ENCODE results near the gene ZMYND15.

Gene ZMYND15

GRCh38 chr17:4753392-4753791 lies 13.8 kb downstream of the ZMYND15 start:
- TF ChIP-seq, protein P1, sequence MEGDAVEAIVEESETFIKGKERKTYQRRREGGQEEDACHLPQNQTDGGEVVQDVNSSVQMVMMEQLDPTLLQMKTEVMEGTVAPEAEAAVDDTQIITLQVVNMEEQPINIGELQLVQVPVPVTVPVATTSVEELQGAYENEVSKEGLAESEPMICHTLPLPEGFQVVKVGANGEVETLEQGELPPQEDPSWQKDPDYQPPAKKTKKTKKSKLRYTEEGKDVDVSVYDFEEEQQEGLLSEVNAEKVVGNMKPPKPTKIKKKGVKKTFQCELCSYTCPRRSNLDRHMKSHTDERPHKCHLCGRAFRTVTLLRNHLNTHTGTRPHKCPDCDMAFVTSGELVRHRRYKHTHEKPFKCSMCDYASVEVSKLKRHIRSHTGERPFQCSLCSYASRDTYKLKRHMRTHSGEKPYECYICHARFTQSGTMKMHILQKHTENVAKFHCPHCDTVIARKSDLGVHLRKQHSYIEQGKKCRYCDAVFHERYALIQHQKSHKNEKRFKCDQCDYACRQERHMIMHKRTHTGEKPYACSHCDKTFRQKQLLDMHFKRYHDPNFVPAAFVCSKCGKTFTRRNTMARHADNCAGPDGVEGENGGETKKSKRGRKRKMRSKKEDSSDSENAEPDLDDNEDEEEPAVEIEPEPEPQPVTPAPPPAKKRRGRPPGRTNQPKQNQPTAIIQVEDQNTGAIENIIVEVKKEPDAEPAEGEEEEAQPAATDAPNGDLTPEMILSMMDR (IDR thresholded peaks at IDR 0.05; ENCODE audit: low read depth, low read length) = no peak
- H3K9me3 ChIP-seq = no peaks in the 10 kb centered on the region
- DNase-seq = no peak
- no peaks in the 10 kb centered on the region for H3K36me3 ChIP-seq
- H3K27me3 ChIP-seq = peaks cover 45% of the 10 kb centered on the region
- H3K4me1 ChIP-seq = no peaks in the 10 kb centered on the region
- no peak overlapping the region for H3K4me3 ChIP-seq (ENCODE audit: low read depth, low read length)

DNA sequence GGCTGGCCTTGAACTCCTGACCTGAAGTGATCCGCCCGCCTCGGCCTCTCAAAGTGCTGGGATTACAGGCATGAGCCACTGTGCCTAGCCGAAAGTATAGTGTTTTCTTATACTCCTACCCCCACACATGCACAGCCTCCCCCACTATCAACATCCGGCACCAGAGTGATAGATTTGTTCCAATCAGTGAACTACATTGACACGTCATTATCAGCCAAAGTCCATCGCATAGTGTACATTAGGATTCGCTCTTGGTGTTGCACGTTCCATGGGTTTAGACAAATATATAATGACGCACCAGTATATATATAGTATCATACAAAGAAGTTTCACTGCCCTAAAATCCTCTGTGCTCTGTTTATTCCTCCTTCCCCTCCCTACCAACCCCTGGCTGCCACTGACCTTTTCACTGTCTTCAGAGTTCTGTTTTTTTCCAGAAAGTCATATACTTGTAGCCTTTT lies 20.2 kb downstream of the ZMYND15 start:
- Histone ChIP-seq H3K4me3 (ENCODE audit: low read depth, low read length) (no peak overlapping the region), H3K36me3 (no peaks in the 10 kb centered on the region), H3K9me3 (no peaks in the 10 kb centered on the region), H3K4me1 (no peaks in the 10 kb centered on the region), H3K27me3 (peaks cover 41% of the 10 kb centered on the region)
- no peak for DNase-seq
- TF ChIP-seq, protein P1 (IDR thresholded peaks at IDR 0.05; ENCODE audit: low read depth, low read length) = no peak

GRCh38 chr17:4764595-4764994 lies 25.0 kb downstream of the ZMYND15 start:
- TF ChIP-seq, protein P1 (IDR thresholded peaks at IDR 0.05; ENCODE audit: low read depth, low read length) = no peak
- no peaks in the 10 kb centered on the region for H3K9me3 ChIP-seq
- H3K36me3 ChIP-seq = no peaks in the 10 kb centered on the region
- DNase-seq = no peak
- peaks cover 26% of the 10 kb centered on the region for H3K27me3 ChIP-seq
- H3K4me1 ChIP-seq = no peaks in the 10 kb centered on the region
- H3K4me3 ChIP-seq (ENCODE audit: low read depth, low read length) = no peak overlapping the region

DNA sequence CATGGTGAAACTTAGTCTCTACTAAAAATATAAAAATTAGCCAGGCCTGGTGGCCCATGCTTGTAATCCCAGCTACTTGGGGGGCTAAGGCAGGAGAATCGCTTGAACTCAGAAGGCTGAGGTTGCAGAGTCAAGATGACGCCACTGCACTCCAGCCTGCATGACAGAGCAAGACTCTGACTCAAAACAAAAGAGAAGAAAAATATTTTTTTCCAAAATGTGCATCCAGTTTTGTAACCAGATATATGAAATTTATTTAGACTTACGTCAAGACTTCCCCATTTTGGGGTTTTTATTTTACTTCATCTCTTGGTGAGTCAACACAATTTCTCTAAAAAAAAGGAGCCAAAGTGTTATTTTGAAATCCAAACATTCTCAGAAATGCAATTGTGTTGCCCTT lies 26.6 kb downstream of the ZMYND15 start:
- H3K4me1 ChIP-seq = no peaks in the 10 kb centered on the region
- H3K4me3 ChIP-seq (ENCODE audit: low read depth, low read length) = no peak overlapping the region
- no peaks in the 10 kb centered on the region for H3K9me3 ChIP-seq
- H3K36me3 ChIP-seq = no peaks in the 10 kb centered on the region
- TF ChIP-seq, protein P1 (IDR thresholded peaks at IDR 0.05; ENCODE audit: low read depth, low read length) = no peak
- DNase-seq = no peak
- peaks cover 26% of the 10 kb centered on the region for H3K27me3 ChIP-seq

- no peak for DNase-seq
- TF ChIP-seq, protein P1 (IDR thresholded peaks at IDR 0.05; ENCODE audit: low read depth, low read length) = no peak
- H3K9me3 ChIP-seq = no peaks in the 10 kb centered on the region
These were observed 27.1 kb downstream of the ZMYND15 start for GRCh38 chr17:4766723-4767122.

DNA sequence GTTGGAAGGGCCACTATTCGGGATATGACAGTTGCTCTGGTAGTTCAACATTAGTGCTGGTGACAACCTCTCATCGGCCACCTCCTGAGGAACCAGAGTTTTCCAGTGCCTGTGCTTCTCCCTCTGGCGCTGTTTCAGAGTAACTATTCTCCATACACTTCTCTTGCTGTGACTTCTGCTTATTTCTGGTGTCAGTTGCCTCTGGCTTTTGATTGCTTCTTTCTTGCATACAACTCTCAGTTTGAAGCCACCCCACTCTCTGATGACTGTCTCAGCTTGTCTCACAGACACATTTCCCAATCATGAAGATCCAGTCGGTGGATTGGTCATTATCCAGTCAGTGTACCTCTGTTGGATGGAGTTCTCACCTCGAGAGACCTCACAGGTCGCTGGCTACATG lies 28.7 kb downstream of the ZMYND15 start:
- TF ChIP-seq, protein P1 (IDR thresholded peaks at IDR 0.05; ENCODE audit: low read depth, low read length) = no peak
- Histone ChIP-seq H3K4me3 (ENCODE audit: low read depth, low read length) (no peak overlapping the region), H3K36me3 (no peaks in the 10 kb centered on the region), H3K4me1 (no peaks in the 10 kb centered on the region), H3K9me3 (no peaks in the 10 kb centered on the region), H3K27me3 (peaks cover 42% of the 10 kb centered on the region)
- DNase-seq = no peak

More at GRCh38 chr17:4766723-4767122, 27.1 kb downstream of the ZMYND15 start:
- H3K36me3 ChIP-seq = no peaks in the 10 kb centered on the region
- H3K4me1 ChIP-seq = no peaks in the 10 kb centered on the region
- H3K4me3 ChIP-seq (ENCODE audit: low read depth, low read length) = no peak overlapping the region
- peaks cover 32% of the 10 kb centered on the region for H3K27me3 ChIP-seq

Measured in BE2C (cell line).